ENCODE measurements around the gene TPD52L2. TPM values are rescaled to one million over a fixed set of nuclear protein-coding genes. Genes with fewer than 3 reads are reported as not detected.
A peak's percentile ranks its signal among the peaks of the same experiment; 100 is the strongest.

TPD52L2 gene
- total and polyA plus RNA-seq, 2 donors, result 53.7 to 132 TPM

DNA sequence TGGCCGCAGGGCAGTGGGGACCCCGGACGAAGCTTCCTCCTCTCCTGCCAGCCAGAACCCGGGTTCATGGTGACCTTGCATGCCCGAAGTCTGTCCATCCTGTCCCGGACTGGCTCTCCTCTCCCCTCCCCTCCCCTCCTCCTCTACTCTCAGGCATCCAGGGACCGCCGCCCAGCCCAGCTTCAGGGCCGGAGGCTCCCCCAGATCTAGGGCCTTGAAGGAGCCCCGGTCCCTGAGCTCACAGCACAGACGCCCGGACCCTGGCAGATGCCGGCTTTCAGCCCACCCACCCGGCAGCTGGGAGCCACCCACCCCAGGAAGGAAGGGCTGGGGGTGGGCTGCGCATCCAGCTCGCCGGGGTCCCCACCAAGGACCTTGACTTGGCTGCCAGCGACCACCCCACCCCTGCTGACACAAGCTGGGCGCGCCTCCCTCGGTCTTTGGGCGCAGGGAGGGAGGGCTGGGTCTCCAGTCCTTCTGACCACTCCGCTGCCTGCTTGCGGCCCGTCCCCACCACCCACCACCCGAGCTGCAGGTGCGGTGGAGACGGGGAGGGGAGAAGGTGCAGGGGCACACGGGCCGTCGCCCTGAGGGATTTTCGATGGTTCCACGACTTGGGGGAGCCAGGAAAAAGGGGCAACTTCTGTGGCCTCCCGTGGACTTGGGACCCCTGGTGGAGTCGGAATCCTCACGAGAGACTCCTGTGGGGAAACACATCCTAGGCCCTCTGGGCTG, 9.5 kb upstream of the TPD52L2 start:
- Histone ChIP-seq H3K4me1 (ENCODE audit: insufficient read depth) (peaks cover 3% of the 10 kb centered on the region), H3K27ac (ENCODE audit: low read depth) (no peak overlapping the region), H3K4me3 (ENCODE audit: low read depth, low read length) (peak overlapping the region; percentile 7), H3K36me3 (ENCODE audit: insufficient read depth) (no peaks in the 10 kb centered on the region)
- DNase-seq (ENCODE audit: extremely low spot score), result no peak
- WGBS, result 34% methylated on average over 36 of the region's 36 CpGs

DNA sequence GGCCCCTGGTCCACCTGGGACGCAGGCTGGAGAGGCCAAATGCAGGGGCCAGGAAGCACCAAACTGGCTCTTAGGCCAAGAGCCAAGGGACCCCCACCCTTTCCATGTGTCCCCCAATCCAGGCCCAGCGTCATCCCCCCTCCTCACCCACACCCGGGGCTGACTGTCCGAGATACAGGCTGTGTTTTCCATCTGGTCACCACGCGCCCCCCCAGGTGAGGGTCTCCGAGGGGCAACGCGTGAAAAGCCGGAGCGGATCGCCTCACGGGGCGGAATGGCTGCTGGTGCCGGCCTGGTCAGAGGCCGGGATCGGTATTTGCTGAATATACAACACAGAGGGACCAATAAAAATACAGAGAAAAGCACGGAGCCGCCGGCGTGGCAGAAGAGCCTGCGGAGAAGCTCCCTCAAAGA, 9.0 kb upstream of the TPD52L2 start:
- no peak overlapping the region for H3K4me3 ChIP-seq (ENCODE audit: low read depth, low read length)
- peaks cover 3% of the 10 kb centered on the region for H3K4me1 ChIP-seq (ENCODE audit: insufficient read depth)
- WGBS, result 59% methylated on average over 22 of the region's 22 CpGs
- no peak for DNase-seq (ENCODE audit: extremely low spot score)
- H3K27ac ChIP-seq (ENCODE audit: low read depth), result no peak overlapping the region
- H3K36me3 ChIP-seq (ENCODE audit: insufficient read depth), result no peaks in the 10 kb centered on the region

DNA sequence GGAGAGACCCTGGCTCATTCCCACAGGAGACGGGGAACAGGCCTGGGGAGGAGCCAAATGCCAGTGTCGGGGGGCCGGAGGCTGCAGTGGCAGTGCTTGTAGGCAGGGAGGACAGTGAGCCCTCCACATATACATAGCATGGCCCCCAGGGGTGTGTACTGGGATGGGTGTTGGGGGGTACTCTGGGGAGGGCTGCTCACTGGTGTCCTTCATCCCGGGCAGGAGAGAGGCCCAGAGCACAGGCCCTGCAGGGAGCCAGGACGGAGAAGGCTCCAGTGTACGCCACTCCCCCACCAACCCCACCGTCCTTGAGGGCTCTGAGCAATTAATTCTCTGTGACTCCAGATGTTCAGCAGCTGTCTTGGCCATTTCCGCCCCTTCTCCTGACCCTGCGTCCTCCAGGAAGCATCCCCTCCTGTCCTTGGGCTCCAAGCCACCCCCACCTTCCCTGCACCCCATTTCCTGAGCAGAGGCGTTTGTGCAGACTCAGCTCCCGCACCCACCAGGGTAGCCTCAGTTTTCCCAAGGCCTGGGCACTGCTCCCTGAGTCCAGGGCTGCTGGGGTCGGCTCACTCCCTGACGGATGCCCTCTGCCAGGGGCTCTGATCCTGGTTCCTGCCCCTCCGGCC, 7.2 kb upstream of the TPD52L2 start:
- no peak for DNase-seq (ENCODE audit: extremely low spot score)
- WGBS, result 23% methylated on average over 14 of the region's 14 CpGs
- Histone ChIP-seq H3K4me1 (ENCODE audit: insufficient read depth) (peaks cover 3% of the 10 kb centered on the region), H3K36me3 (ENCODE audit: insufficient read depth) (no peaks in the 10 kb centered on the region), H3K4me3 (ENCODE audit: low read depth, low read length) (no peak overlapping the region), H3K27ac (ENCODE audit: low read depth) (peak overlapping the region; percentile 2)

DNA sequence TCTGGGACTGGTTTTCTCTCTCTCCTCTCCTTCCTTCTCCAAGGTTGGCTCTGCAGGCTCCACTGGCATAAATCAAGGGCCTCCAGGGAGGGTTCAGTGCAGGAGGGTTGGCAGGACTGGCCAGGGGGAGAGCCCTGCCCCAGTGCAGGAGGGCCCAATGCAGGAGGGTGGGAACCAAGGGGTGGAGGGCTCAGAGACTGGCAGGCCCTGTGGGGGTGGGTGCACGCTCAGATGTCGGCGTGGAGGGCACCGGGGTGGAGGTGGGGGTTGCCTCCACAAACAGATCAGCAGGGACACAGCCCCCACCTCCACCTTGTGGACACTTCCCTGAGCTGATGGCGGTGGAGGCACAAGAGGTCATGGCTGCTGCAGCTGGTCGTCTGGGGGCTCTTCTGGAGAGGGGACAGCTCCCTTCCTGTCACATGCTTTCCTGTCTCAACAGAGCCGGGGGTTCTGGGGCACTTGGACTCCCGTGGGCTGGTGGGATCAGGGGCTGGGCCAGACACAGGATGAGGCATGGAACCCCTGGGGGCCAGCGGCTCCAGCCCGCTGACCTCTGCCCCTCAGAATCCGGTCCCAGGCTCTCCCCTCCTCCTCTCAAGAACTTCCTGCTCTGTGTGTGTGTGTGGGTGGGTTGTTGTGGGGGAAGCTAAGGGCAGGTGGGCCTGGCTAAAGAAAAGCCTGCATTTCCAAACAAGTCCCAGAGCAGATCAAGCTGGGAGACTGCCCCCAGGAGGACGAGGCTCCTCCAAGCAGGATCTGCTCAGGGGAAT, 6.5 kb upstream of the TPD52L2 start:
- H3K4me3 ChIP-seq (ENCODE audit: low read depth, low read length), result no peak overlapping the region
- H3K4me1 ChIP-seq (ENCODE audit: insufficient read depth), result peaks cover 3% of the 10 kb centered on the region
- WGBS, result 16% methylated on average over 12 of the region's 12 CpGs
- H3K36me3 ChIP-seq (ENCODE audit: insufficient read depth), result no peaks in the 10 kb centered on the region
- DNase-seq (ENCODE audit: extremely low spot score), result no peak
- no peak overlapping the region for H3K27ac ChIP-seq (ENCODE audit: low read depth)

DNA sequence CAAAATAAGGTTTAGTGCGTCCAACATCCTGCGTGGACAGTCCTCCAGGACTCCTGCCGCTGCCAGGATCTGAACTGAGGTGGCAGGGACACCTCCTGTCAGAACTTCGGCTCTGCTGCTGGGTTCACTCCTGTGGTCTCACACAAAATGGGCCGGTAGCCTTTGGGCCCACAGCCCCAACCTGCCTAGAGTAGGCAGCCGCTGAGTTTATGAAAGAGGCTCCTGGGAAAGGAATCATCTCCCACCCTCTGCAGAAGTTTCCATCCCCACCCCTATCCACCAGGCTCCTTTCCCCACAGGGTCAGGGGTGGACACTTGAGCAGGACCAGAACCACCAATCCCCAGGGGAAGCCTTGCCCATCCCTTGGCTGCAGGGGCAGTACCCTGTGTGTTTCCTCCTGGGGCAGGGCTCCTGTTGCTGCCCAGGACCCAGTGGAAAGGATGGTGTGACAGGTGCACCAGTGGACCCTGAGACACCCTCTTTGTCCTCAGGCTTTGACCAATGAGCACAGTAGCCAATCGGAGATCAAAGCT, 5.8 kb upstream of the TPD52L2 start:
- Histone ChIP-seq H3K27ac (ENCODE audit: low read depth) (no peak overlapping the region), H3K4me3 (ENCODE audit: low read depth, low read length) (no peak overlapping the region), H3K36me3 (ENCODE audit: insufficient read depth) (no peaks in the 10 kb centered on the region), H3K4me1 (ENCODE audit: insufficient read depth) (peaks cover 2% of the 10 kb centered on the region)
- DNase-seq (ENCODE audit: extremely low spot score), result no peak
- WGBS, result 43% methylated on average over 7 of the region's 7 CpGs

DNA sequence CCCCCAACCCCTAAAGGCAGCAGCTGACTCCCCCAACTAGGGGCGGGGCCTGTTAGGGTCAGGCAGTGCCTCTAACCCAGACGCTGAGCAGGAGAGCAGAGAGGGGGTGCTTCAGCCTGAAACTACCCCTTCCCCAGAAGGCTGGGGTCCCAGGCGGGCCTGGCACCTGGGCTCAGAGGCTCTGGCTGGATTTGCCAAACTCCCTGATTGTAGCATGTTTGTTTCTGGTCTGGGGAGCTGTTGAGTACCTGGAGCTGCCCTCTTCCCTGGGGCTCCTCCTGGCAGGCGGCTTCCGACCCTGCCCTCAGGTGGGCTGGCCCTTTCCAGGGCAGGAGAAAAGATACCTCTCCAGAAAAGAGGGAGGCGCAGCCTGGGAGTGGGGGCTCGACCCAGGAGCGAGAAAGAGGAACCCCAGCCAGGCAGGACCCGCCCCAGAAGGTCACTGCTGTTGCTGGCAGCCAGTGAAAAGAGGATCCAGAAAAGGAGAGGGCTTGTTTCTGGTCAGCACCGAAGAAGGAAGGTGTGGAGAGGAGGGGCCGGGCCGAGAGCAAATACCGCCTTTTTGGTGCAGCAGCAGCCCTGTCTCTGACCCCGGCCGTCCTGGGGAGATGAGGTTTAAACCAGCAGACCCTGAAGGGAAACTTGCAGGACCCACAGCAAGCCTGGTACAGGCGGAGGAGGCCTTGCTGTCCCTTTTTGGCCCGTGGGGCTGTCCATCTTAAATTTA, 4.6 kb upstream of the TPD52L2 start:
- H3K4me1 ChIP-seq (ENCODE audit: insufficient read depth), result no peaks in the 10 kb centered on the region
- WGBS, result 74% methylated on average over 17 of the region's 17 CpGs
- H3K36me3 ChIP-seq (ENCODE audit: insufficient read depth), result no peaks in the 10 kb centered on the region
- no peak overlapping the region for H3K27ac ChIP-seq (ENCODE audit: low read depth)
- DNase-seq (ENCODE audit: extremely low spot score), result no peak
- no peak overlapping the region for H3K4me3 ChIP-seq (ENCODE audit: low read depth, low read length)

DNA sequence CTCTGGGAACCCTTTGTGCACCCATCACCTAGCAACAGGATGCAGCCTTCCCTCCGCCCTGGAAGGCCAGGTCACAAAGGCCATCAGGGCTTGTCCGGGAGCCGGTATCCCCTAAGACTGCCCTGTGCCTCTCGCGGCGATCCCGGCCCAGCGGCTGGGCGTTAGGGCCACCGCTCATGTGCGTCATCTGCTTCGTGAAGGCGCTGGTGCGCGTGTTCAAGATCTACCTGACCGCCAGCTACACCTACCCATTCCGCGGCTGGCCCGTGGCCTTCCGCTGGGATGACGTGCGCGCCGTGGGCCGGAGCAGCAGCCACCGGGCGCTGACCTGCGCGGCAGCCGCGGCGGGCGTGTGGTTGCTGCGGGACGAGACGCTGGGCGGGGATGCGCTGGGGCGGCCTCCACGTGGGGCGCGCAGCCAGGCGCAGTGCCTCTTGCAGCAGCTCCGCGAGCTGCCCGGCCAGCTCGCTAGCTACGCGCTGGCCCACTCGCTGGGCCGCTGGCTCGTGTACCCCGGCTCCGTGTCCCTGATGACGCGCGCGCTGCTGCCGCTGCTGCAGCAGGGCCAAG, 3.6 kb upstream of the TPD52L2 start, which contains the start of gene ABHD16B:
ABHD16B (plus strand) TSS at position 134 of the 570 bp plus-strand sequence; CDS start at position 177, 43 bp downstream.
- H3K4me3 ChIP-seq (ENCODE audit: low read depth, low read length), result no peak within 1 kb of the TSS
- H3K36me3 ChIP-seq (ENCODE audit: insufficient read depth), result no peaks in the 10 kb centered on the region
- WGBS, result 95% methylated on average over 59 of the region's 59 CpGs
- DNase-seq (ENCODE audit: extremely low spot score), result no peak
- no peak within 1 kb of the TSS for H3K27ac ChIP-seq (ENCODE audit: low read depth)
- no peaks in the 10 kb centered on the region for H3K4me1 ChIP-seq (ENCODE audit: insufficient read depth)

DNA sequence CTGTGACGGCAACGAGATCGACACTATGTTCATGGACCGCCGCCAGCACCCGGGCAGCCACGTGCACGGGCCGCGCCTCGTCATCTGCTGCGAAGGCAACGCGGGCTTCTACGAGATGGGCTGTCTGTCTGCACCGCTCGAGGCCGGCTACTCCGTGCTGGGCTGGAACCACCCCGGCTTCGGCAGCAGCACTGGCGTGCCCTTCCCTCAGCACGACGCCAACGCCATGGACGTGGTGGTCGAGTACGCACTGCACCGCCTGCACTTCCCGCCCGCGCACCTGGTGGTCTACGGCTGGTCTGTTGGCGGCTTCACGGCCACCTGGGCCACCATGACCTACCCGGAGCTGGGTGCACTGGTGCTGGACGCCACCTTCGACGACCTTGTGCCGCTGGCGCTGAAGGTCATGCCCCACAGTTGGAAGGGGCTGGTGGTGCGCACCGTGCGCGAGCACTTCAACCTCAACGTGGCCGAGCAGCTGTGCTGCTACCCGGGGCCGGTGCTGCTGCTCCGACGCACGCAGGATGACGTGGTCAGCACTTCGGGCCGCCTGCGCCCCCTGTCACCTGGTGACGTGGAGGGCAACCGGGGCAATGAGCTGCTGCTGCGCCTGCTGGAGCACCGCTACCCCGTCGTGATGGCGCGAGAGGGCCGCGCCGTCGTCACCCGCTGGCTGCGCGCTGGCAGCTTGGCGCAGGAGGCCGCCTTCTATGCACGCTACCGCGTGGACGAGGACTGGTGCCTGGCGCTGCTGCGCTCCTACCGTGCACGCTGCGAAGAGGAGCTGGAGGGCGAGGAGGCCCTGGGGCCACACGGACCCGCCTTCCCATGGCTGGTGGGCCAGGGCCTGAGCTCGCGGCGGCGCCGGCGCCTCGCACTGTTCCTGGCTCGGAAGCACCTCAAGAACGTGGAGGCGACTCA, 2.8 kb upstream of the TPD52L2 start:
- H3K4me1 ChIP-seq (ENCODE audit: insufficient read depth), result no peaks in the 10 kb centered on the region
- H3K27ac ChIP-seq (ENCODE audit: low read depth), result no peak overlapping the region
- no peak for DNase-seq (ENCODE audit: extremely low spot score)
- H3K36me3 ChIP-seq (ENCODE audit: insufficient read depth), result no peaks in the 10 kb centered on the region
- WGBS, result 96% methylated on average over 95 of the region's 95 CpGs
- H3K4me3 ChIP-seq (ENCODE audit: low read depth, low read length), result no peak overlapping the region

DNA sequence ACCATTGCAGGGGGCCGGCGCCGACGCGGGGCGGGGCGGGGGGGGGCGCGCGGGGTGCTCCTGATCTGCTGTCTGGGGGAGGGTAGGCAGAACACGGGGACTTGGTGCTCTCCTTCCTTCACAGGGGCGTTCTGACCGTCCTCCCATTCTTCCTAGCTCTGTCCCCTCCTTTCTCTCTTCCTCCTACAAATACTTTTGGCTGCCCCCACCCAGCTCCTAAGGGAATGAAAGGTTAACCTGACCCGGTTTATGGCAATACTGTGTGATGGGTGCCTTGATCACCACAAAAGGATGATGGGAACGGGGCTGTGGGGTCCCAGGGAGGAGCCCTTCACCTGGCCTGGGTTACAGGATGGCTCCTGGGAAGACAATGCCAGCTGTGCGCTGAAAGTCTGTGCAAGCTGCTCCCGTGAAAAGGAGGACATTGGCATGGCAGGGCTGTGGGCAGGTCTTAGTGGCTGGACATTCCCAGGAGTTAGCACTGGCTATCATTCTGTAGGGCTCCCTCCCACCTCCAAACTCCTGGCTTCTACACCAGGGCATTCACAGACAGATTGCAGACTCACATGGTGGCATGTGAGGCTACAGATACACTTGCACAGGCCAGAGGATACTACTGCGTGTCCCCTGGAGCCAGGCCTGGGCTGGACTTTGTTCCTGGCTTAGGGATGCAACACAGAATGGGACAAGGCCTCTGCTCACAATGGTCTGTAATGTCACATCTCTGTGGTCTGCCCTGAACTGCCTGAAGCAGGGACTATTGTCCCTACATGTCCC, 1.9 kb upstream of the TPD52L2 start:
- Histone ChIP-seq H3K4me3 (ENCODE audit: low read depth, low read length) (no peak overlapping the region), H3K4me1 (ENCODE audit: insufficient read depth) (no peaks in the 10 kb centered on the region), H3K36me3 (ENCODE audit: insufficient read depth) (no peaks in the 10 kb centered on the region), H3K27ac (ENCODE audit: low read depth) (peak overlapping the region; percentile 86)
- no peak for DNase-seq (ENCODE audit: extremely low spot score)
- 82% methylated on average over 18 of the region's 18 CpGs for WGBS

DNA sequence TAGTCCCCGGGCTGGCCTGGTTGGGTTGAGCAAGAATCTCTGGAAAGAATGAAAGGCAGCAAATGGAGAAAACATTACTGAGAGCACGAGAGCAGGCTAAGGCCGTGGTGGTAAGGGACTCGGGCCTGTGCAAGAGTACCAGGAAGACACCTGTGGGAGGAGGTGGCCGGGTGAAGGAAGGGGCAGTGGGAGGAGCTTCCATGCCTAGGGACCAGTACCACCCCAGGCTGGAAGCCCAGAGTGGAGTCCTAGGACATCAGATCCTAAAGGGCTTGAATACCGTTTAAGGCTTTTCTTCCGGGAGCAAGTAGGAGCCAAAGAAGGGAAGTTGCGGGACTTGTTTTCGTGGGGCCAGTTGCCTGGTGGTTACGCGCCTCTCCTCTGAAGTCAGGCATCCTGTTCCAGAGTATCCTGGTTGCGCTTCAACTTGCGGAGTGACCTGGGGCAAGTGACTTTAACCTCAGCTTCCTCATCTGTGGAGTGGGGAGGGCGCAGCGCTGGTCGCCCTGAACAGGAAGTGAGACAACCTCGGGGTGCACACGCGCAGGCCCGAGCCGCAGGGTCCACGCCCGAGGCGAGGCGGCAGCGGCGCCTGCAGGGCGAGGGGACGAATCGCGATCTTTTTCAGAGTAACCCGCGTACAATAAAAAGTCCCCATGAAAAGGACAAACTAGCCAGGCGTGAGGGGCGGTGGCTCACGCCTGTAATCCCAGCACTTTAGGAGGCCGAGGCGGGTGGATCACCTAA, 1.1 kb upstream of the TPD52L2 start:
- 9% methylated on average over 38 of the region's 38 CpGs for WGBS
- Histone ChIP-seq H3K4me1 (ENCODE audit: insufficient read depth) (no peaks in the 10 kb centered on the region), H3K4me3 (ENCODE audit: low read depth, low read length) (peak overlapping the region; percentile 59)

DNA sequence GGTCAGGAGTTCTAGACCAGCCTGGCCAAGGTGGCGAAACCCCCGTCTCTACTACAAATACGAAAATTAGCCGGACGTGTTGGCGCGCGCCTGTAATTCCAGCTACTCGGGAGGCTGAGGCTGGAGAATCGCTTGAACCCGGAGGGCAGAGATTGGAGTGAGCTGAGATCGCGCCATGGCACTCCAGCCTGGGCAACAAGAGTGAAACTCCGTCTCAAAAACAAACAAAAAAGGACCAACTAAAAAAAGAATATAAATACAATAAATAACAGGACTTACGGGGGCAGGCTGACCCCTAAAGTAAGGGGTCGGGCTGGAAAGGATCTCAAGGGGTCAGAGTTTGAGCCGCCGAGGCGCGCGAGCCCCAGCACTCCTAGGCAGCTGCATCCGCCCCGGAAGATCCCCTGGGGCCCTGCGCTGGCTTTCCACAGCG, 509 bp upstream of the TPD52L2 start:
- Histone ChIP-seq H3K4me3 (ENCODE audit: low read depth, low read length) (peak overlapping the region; percentile 59), H3K36me3 (ENCODE audit: insufficient read depth) (no peaks in the 10 kb centered on the region), H3K27ac (ENCODE audit: low read depth) (peak overlapping the region; percentile 90), H3K4me1 (ENCODE audit: insufficient read depth) (no peaks in the 10 kb centered on the region)
- no peak for DNase-seq (ENCODE audit: extremely low spot score)
- under 1% methylated on average over 25 of the region's 25 CpGs for WGBS

More for the DNA sequence above, 1.1 kb upstream of the TPD52L2 start:
- Histone ChIP-seq H3K27ac (ENCODE audit: low read depth) (peak overlapping the region; percentile 90), H3K36me3 (ENCODE audit: insufficient read depth) (no peaks in the 10 kb centered on the region)
- no peak for DNase-seq (ENCODE audit: extremely low spot score)
